Pancreas (tissue), 10 donors: ENCODE measurements around the gene TRMT10C. TPM values are rescaled to one million over a fixed set of nuclear protein-coding genes. Genes with fewer than 3 reads are reported as not detected.

Experiments
- ATAC-seq, 4 donors: fragments of 200-7000 bp; cut with Tn5 transposase; one replicate each; pipeline versions ENCODE4 v1.8.0 to v1.9.1; 2020; ENCODE audit warnings: mild to moderate bottlenecking in 4 of 4, moderate library complexity in 4 of 4
- DNase-seq, 6 donors: peaks; one replicate each; pipeline ENCODE4 v3.0.0-alpha.2; 2020
- FAIRE-seq: peaks from 2 replicates; lab custom pipeline; 2012; peaks lifted over from hg19 to GRCh38; lab: Jason Lieb, UNC
- H3K27ac ChIP-seq, 4 donors: fragments of 200-600 bp; sonication (generic); 1 replicate in 3 of 4; 2 replicates in 1 of 4; pipeline versions ENCODE4 v1.5.0 to v1.8.0; 2020
- H3K27me3 ChIP-seq, 4 donors: fragments of 200-600 bp; one replicate each; pipeline ENCODE4 v1.8.0; 2021
- H3K36me3 ChIP-seq, 3 donors: fragments of 200-600 bp; sonication (generic) in 1 of 3; one replicate each; pipeline versions ENCODE4 v1.5.0 to v1.8.0; 2020 to 2021
- H3K4me1 ChIP-seq, 3 donors: fragments of 200-600 bp; one replicate each; pipeline ENCODE4 v1.8.0; 2021
- H3K4me3 ChIP-seq, 4 donors: fragments of 200-600 bp; sonication (generic) in 2 of 4; one replicate each; pipeline versions ENCODE4 v1.5.0 to v1.8.0; 2020 to 2021
- H3K9me3 ChIP-seq, 4 donors: fragments of 200-600 bp; one replicate each; pipeline ENCODE4 v1.8.0; 2021
- WGBS, 2 donors: extraction: QIAGEN DNeasy Blood & Tissue Kit; methylation state at CpG; one replicate each; pipeline ENCODE4 v1.1.7; 2013; 5-methylcytosine and 5-hydroxymethylcytosine counted together
- intact Hi-C, 3 donors: fragments of 100-400 bp; cut with DNase I; formaldehyde crosslinking; loops; one replicate each; pipeline versions ENCODE4 v1.11.1 to v1.14.2; 2022
- polyA plus RNA-seq, 2 donors: library from polyadenylated mRNA; stranded (reverse); fragments of 200-250 nt; gene quantifications; one replicate each; pipeline ENCODE4 v1.2.3, GENCODE V29; 2013
- total RNA-seq, 6 donors: library from RNA; stranded (reverse); fragmentation: NEBNext Ultra II Directional in 4 of 6; extraction: Animal tissue kit (Norgen Biotek cat#: 25700) in 4 of 6; gene quantifications; one replicate each; pipeline versions ENCODE4 v1.2.1 to v1.2.4, GENCODE V29; 2021 to 2023
- TF ChIP-seq, protein P1 (sequence below), 4 donors: fragments of 200-600 bp; sonication (generic) in 3 of 4; IDR thresholded peaks; one replicate each; pipeline versions ENCODE4 v1.5.0 to v1.8.0; 2021; ENCODE audit warnings: antibody characterized with exemption in 4 of 4
- donor health status: healthy with polysubstance abuse.
- donor health status: DM: no; HTN: no; CAD: no; lungs with moderate emphysema.
- donor health status: DM: no; HTN: no; CAD: no.
- donor health status: control.
- donor health status: control.
- donor health status: Bipolar disorder and iron deficiency.
- donor health status: DM: yes; HTN: yes; CAD: no.
- donor health status: DM: no; HTN: no; CAD: no.
- donor health status: DM: no; HTN: no; CAD: no.
- donor health status: DM: yes; HTN: yes; CAD: no.

Gene TRMT10C
- total and polyA plus RNA-seq, 8 donors, result 3.7 to 8.4 (median 6.8) TPM

DNA sequence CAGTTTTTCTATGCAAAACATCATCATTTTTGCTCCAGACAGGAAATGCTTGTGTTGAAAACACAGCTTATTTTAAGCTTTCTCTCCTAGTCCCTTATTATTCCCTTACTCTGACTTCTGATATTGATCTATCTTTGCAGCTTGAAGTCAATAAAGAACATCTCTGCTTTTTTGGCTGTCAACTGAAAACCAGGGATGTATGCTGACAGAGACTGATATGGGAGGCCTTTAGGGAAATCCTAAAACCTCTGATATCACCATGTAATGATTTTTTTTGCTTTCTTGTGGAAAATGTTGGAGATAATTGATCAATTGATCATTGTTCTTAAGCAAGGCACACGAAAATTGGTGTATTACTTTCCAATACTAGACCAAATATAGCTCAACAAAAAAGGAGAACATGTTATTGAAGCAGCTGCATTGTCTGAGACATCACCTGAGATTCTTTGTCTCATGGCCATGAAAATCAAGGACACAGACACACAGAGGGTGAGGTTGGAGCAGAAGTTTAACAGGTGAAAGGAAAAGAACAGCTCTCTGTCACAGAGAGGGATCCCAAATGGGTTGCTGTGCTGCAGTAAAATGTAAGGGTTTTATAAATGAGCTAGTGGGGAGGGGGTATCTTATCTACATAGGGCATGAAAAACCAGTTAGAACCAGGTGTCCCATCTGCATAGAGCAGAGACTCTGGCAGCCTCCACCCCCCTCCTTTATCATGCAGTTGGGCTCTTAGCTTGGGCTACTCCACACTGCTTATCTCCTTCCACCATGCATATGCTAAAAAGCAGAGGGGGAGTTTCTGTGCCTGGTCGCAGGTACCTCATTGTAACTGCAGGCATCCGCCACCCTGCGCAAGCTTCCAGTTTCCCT is 31.6 kb upstream of the TRMT10C start:
- Histone ChIP-seq H3K4me3 (no peak overlapping the region), H3K9me3 (no peaks in the 10 kb centered on the region), H3K27me3 (no peaks in the 10 kb centered on the region), H3K27ac (no peak overlapping the region), H3K4me1 (no peaks in the 10 kb centered on the region), H3K36me3 (no peaks in the 10 kb centered on the region)
- TF ChIP-seq, protein P1, sequence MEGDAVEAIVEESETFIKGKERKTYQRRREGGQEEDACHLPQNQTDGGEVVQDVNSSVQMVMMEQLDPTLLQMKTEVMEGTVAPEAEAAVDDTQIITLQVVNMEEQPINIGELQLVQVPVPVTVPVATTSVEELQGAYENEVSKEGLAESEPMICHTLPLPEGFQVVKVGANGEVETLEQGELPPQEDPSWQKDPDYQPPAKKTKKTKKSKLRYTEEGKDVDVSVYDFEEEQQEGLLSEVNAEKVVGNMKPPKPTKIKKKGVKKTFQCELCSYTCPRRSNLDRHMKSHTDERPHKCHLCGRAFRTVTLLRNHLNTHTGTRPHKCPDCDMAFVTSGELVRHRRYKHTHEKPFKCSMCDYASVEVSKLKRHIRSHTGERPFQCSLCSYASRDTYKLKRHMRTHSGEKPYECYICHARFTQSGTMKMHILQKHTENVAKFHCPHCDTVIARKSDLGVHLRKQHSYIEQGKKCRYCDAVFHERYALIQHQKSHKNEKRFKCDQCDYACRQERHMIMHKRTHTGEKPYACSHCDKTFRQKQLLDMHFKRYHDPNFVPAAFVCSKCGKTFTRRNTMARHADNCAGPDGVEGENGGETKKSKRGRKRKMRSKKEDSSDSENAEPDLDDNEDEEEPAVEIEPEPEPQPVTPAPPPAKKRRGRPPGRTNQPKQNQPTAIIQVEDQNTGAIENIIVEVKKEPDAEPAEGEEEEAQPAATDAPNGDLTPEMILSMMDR (IDR thresholded peaks at IDR 0.05), result no peak
- intact Hi-C loops, result no loop called here
- no peak for DNase-seq
- ATAC-seq, result no peak
- FAIRE-seq, result no peak
- 69 to 75% methylated on average over 4 of the region's 4 CpGs for WGBS, 2 donors

- 53 to 75% methylated on average over 2 of the region's 2 CpGs for WGBS, 2 donors
- DNase-seq, result no peak
- no peak for FAIRE-seq
- H3K9me3 ChIP-seq, result no peaks in the 10 kb centered on the region
- H3K4me1 ChIP-seq, result no peaks in the 10 kb centered on the region
- H3K36me3 ChIP-seq, result no peaks in the 10 kb centered on the region
- no peak overlapping the region for H3K27ac ChIP-seq
- H3K4me3 ChIP-seq, result no peak overlapping the region
- TF ChIP-seq, protein P1 (IDR thresholded peaks at IDR 0.05), result no peak
- intact Hi-C loops, result no loop called here
- no peak for ATAC-seq
- no peaks in the 10 kb centered on the region for H3K27me3 ChIP-seq
Observed at GRCh38 chr3:101530686-101531047, 31.0 kb upstream of the TRMT10C start.

DNA sequence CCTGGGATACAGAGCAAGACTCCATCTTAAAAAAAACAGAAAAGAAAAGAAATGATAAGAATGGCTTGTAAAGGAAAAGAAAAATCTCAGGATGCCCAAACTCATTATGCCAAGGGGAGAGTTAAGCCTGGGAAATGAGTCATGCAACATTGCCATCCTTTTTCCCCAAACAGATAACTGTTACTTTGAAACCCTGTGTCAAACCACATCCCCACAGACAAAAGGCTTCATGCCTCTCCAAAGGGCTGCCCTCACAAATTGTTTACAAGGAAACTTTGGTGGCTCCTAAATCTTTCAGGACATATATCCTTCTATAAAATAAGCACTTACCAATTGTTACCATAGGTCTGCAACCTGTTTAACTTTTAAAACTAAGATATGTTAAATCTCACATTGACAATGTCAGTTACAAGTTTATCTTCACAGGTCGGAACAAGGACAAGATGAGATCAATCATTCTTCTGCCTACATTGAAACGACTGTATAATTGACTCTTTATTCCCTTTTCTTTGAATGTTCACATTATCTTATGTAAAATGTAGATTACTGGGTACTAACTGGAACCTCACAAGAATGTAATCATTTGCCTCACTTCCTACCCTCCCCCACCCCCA is 30.1 kb upstream of the TRMT10C start:
- WGBS, 2 donors, result 8 to 12% methylated on average over 2 of the region's 2 CpGs
- intact Hi-C loops, result no loop called here
- Histone ChIP-seq H3K9me3 (no peaks in the 10 kb centered on the region), H3K27ac (no peak overlapping the region), H3K4me1 (no peaks in the 10 kb centered on the region), H3K36me3 (no peaks in the 10 kb centered on the region), H3K27me3 (no peaks in the 10 kb centered on the region), H3K4me3 (no peak overlapping the region)
- DNase-seq (no peak), ATAC-seq (no peak), FAIRE-seq (no peak)
- TF ChIP-seq, protein P1 (IDR thresholded peaks at IDR 0.05), result no peak

GRCh38 chr3:101532783-101533602 is 28.7 kb upstream of the TRMT10C start:
- no peak overlapping the region for H3K27ac ChIP-seq
- WGBS, 2 donors, result 48 to 66% methylated on average over 9 of the region's 9 CpGs
- H3K9me3 ChIP-seq, result no peaks in the 10 kb centered on the region
- no peak overlapping the region for H3K4me3 ChIP-seq
- no peaks in the 10 kb centered on the region for H3K27me3 ChIP-seq
- no peaks in the 10 kb centered on the region for H3K36me3 ChIP-seq
- no peaks in the 10 kb centered on the region for H3K4me1 ChIP-seq
- no peak for ATAC-seq
- FAIRE-seq, result no peak
- DNase-seq, result no peak
- TF ChIP-seq, protein P1 (IDR thresholded peaks at IDR 0.05), result no peak
- intact Hi-C loops, result no loop called here
